Testis (tissue), 2 donors: Measurements from ENCODE around the gene NECAB2.

Experiments
- POLR2A ChIP-seq: fragments of 450-650 bp; IDR thresholded peaks from one replicate; pipeline ENCODE4 v1.6.1; 2017; ENCODE audit warnings: antibody characterized with exemption, mild to moderate bottlenecking, moderate library complexity
- TF ChIP-seq, protein P1 (sequence below), 3 experiments: fragments of 450-650 bp in 2 of 3; fragments of 200-600 bp in 1 of 3; sonication (generic) in 1 of 3; IDR thresholded peaks; one replicate each; pipeline ENCODE4 v1.5.1; 2016 to 2019; ENCODE audit warnings: antibody characterized with exemption in 3 of 3, mild to moderate bottlenecking in 2 of 3, moderate library complexity in 1 of 3

DNA sequence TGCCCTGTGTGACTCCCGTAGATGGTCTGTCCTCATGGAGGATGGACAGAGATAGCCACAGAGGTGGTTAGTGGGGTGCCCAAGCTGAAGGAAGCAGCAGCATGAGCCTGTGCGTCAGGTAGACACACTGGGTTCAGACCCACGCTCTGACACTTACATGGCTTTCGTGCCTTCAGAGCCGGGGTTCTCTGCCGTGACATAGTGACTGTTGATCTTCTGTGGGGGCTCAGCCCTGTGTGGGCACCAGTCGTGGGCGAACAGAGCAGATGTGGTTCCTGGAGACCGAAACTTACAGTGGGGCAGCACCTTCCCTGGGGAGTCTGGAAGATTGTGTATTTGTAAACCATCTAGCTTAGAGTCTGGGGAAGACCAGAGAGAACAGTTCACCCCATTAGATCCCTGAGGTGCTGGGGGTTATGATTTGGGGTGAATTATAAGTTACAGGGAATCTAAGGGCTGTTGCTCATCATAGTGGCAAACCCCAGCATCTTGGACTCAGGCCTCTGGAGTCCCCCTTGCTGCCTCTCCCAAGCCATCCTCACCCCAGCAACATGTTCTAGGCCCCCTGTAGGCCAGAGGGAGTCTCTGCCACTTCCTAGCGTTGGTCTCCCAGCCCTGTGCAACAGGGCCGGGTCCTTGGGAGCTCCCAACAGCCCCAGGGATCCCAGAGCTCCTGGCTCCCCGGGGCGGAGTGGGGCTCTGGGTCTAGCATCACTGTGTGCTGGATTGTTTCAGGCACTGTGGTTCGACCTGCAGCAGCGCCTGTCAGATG lies 28.6 kb downstream of the NECAB2 start:
- TF ChIP-seq, protein P1, sequence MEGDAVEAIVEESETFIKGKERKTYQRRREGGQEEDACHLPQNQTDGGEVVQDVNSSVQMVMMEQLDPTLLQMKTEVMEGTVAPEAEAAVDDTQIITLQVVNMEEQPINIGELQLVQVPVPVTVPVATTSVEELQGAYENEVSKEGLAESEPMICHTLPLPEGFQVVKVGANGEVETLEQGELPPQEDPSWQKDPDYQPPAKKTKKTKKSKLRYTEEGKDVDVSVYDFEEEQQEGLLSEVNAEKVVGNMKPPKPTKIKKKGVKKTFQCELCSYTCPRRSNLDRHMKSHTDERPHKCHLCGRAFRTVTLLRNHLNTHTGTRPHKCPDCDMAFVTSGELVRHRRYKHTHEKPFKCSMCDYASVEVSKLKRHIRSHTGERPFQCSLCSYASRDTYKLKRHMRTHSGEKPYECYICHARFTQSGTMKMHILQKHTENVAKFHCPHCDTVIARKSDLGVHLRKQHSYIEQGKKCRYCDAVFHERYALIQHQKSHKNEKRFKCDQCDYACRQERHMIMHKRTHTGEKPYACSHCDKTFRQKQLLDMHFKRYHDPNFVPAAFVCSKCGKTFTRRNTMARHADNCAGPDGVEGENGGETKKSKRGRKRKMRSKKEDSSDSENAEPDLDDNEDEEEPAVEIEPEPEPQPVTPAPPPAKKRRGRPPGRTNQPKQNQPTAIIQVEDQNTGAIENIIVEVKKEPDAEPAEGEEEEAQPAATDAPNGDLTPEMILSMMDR (IDR thresholded peaks at IDR 0.05): no peak
- no peak for TF ChIP-seq POLR2A
